GM11168 (cell line): ENCODE data around the gene RGS7.
"Not testable (repeated sequence)": the region's sequence is repeated elsewhere in the genome, so short reads cannot be mapped to it uniquely, and the experiment has no call there.

Experiments used
- in situ Hi-C: fragments of 300-500 bp; cut with MboI; formaldehyde crosslinking; loops from one replicate; pipeline ENCODE4 v1.12.0; 2022; ENCODE audit warnings: low sequenced_read_pairs; ENCODE audit not compliant: unreplicated experiment

Gene RGS7

DNA sequence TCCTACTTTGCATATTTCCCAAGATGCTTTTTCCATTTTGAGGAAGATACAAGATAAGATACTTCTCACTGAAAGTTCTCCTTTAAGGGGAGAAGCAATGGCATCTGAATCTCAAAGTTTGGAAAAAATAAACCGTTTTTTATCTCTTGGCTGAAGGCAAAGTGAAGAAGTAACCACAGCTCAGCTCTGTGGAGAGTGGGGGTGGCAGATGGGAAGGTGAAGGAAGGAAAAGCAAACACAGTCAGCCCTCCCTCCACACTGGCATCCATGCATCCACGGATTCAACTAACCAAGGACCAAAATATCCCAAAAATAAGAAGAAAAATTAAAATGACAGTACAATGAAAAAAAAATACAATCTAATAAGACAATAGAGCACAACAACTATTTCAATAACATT lies 211.1 kb downstream of the RGS7 start:
- in situ Hi-C loops: no loop called here

DNA sequence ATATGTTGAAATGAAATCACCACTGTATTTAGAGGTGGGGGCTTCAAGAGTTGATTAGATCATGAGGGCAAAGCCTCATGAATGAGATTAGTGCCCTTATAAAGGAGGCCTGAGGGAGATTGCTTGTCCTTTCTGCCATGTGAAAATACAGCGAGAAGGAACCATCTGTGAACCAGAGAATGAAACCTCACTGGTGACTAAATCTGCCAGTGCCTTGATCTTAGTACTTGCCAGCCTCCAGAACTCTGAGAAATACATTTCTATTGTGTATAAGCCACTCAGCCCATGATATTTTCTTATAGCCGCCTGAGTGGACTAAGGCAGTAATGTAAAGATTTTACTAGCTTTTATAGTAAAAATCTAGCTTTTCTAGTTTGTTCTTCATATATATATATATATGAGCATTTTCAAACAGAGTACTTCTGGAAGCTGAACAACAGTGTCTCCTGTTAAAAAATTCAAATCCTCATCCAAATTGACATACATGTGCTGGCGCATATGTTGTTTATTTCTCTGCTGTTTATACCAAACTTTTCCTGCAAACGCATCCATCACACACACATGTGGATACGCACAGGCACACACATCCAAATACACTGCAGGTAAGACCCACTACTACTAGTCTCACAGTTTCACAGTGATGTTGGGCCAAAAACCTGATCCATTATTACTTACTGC lies 213.1 kb downstream of the RGS7 start:
- in situ Hi-C loops: no loop called here

DNA sequence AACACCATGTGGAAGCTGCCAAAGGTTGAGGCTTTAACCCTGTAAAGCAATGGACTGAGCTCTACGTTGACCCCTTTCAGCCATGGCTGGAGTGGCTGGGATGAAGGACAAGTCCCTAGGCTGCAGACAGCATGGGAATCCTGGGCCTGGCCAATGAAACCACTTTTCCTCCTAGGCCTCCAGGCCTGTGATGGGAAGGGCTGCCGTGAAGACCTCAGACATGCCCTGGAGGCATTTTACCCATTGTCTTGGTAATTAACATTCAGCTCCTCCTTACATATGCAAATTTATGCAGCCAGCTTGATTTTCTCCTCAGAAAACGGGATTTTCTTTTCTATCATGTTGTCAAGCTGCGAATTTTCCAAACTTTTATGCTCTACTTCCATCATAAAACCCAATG lies 214.5 kb downstream of the RGS7 start:
- in situ Hi-C loops: no loop called here

DNA sequence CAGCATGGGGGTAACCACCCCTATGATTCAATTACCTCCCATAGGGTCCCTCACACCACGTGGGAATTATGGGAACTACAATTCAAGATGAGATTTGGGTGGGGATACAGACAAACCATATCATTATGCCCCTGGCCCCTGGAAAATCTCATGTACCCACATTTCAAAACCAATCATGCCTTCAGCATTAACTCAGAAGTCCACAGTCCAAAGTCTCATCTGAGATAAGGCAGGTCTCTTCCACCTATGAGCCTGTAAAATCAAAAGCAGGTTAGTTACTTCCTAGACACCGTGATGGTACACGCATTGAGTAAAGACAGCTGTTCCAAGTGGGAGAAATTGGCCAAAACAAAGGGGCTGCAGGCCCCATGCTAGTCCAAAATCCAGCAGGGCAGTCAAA lies 215.4 kb downstream of the RGS7 start:
- in situ Hi-C loops: not testable (repeated sequence)

DNA sequence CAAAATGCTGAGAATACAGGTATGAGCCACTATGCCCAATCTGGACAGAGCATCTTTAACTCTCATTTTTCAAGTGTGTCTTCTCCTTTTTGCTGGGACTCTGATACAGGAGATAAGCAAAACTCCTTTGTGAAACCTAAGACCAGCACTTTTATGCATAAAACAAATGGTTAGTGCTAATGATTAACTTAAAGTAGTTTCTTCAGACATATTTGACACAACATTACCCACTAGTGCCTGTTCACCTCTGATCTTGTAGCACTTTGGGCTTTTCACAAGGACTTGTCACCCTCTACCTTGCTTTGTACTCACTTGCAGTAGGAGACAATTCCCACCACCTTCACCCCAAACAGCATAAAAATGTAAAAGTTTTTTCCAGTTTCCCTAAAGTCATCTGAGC lies 216.3 kb downstream of the RGS7 start:
- in situ Hi-C loops: no loop called here

DNA sequence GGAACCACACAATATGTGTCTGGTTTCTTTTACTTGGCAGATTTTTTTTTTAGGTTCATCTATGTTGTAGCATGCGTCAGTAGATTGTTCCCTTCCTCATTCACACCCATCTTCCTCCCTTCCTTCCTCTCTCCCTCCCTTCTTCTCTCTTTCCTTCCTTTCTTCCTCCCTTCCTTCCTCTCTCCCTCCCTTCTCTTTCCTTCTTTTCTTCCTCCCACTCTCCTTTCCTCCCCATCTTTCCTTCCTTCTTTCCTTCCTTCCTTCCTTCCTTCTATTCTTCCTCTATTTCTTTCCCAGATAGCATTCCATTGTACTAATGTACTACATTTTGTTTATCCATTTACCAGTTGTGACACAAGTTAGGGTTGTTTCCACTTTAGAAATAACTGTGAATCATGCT lies 218.0 kb downstream of the RGS7 start:
- in situ Hi-C loops: no loop called here

DNA sequence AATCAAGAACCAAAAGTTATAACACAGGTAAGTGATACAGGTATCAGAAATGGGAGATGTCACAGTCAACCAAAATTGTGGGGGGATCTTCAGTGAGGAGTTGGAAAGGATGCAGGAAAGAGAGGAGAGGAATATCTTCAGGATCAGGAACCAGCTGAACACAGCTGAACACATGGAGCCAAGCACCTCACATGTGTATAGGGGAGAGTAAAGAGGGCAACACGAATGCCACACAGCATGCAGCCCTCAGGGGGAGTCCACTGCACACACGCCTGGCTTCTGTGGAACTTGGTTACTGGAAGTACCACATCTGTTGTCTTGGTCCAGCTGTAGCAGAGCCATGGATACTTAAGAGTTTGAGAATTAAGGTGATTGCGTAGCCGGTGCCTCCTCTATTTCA lies 218.8 kb downstream of the RGS7 start:
- in situ Hi-C loops: no loop called here

DNA sequence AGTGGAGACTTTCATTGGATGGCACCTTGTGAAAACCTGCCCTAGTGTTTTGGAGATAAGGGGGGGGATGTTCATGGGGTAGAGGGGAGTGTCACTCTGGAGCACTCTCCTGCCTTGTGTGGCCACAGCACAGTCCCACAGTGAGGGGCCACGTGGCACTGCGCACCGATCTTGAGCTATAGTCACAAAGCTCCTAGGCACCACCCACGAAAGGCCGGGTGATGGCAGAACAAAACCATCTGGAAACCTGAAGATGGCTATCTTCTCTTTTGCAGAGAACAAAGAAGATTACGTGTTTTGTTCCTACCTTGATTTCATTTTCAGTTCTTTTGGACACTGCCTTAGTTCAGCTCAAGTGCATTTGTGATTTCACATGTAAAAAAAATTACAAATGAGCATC lies 220.6 kb downstream of the RGS7 start:
- in situ Hi-C loops: no loop called here

DNA sequence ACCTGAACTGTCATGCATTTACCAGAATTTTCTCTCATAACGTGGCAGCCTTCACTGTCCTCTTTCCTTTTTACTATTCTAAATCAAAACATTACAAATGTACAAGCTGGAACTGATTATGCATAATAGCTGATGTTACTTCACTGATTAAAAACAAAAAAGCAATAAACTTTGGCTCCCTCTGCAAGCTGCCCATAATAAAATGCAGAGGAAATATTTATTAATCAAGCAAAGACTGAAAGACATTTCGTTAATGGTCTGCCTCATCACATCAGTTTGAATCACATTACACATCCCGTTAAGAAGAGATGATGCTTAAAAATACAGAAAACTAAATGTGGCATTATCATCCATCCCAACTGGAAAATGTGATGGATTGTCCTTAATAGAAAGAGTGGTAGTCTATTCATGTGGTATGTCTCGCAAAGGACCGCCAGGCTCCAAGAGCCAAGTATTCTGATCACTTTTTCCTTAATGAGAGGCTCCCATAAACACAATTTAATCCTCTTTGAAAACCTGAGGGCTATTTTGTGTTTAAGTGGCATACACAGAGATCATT lies 225.3 kb downstream of the RGS7 start:
- in situ Hi-C loops: no loop called here

DNA sequence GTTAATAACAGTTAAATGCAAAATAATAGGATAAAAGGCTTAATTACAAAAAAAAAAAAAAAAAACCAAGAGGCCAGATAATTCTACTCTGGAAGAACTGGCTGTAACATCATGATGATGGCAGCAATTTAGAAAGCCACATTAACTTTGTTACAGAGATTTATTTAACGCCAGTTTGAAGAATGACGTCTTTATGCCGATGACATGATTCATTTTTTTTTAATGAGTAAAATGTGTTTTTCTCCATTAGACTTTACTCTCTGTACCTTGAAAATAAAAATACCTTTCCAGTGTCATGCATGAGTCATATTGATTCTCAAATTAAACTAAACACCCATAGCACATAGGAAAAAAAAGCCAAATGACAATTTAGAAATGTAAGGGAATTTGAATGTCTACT lies 226.1 kb downstream of the RGS7 start:
- in situ Hi-C loops: no loop called here

DNA sequence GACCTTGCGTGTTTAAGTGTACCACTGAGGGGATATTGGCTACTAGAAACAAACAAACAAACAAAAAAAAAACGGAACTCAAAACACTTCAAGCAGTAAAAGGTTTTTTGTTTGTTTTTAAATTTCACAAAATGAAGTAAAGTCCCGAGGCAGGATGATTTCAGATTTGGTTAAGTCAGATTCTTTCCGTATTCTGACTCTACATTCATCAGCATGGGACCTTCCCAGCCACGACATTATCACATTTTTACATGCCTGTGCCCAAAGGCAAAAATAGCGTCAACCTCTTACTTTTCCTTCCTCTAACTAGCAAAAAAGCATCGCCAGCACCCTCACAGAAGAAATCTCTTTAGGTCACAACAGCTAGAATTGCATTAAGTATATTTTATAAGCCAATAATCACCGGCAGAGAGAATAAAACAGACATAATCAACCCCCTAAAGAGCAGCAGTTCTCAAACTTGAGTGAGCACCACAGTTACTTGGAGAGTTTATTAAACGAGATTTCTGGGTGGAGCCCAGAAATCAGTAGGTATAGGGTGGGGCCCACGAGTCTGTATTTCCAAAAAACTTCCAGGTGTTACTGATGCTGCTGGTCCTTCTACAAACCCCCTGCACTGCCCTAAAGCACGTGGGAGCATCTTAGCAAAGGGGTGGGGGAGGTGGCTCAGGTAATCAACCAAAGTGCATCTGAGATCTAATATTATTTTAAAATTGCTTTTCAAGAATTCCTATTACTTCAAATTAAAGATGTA lies 227.6 kb downstream of the RGS7 start:
- in situ Hi-C loops: no loop called here

DNA sequence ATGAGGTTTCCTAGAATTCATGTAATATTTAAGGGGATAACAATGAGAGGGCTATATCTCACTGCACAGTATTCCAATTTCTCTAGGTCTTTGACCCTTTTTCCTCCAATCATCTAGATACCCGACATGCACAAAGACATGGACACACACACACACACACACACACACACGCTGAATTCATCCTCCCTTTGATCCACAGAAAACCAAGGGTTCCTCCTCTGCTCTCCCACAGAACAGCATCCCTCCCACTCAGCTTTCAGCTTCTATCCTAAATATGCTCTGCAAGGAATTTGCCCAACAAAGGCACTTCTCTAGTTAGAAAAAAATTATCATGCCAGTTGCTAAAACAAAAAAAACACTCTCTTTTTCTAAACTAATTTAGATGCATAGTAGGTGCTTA lies 231.7 kb downstream of the RGS7 start:
- in situ Hi-C loops: no loop called here

DNA sequence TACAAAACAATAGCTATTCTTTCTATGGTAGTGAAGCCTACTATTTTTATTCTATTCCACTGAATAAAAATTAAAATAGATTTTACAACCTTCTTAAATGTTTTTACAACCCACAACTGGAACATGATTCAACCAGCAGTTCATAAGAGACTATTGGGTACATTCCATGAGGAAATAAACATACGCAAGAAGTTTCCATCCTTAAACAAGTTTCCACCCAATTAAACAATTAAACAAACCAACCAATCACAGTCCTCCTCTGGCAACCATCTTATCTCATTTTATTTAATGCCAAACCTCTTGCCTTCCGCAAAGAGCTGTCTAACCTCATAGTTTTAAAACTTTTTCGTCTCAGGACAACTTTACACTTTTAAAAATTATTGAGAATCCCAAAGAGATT lies 239.0 kb downstream of the RGS7 start:
- in situ Hi-C loops: no loop called here

DNA sequence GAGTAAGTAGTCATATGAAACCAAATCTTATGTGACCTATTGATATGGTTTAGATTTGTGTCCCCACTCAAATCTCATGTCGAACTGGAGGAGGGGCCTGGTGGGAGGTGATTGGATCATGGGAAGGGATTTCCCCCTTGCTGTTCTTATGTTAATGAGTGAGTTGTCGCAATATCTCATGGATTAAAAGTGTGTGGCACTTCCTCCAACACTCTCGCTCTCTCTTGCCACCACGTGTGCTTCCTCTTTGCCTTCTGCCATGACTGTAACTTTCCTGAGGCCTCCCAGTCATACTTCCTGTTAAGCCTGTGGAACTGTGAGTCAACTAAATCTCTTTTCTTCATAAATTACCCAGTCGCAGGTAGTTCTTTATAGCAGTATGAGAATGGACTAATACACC lies 241.2 kb downstream of the RGS7 start:
- in situ Hi-C loops: no loop called here

DNA sequence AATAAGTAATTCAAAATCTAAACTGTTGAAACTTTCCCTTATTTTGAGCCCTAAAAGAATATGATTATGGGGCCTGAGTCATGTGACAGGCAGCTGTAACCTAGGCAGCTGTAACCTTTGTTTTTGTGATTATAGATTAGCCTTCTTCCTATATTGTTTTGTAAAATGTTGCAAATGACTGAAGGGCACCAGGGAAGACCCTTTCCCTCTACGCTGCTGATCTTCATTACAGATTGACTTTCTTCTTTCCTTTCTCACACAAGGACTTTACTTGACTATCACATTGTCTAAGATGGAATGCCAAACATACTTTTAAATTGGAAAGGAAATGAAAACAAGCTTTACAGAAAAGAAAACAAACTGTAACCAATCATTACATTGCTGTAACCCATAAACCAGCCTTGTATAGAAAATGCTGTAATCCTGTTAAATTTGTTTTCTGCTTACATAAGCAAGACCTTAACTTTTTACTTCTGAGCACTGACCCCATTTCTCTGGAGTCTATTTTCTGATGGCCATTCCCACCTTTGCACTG lies 242.2 kb downstream of the RGS7 start:
- in situ Hi-C loops: no loop called here

DNA sequence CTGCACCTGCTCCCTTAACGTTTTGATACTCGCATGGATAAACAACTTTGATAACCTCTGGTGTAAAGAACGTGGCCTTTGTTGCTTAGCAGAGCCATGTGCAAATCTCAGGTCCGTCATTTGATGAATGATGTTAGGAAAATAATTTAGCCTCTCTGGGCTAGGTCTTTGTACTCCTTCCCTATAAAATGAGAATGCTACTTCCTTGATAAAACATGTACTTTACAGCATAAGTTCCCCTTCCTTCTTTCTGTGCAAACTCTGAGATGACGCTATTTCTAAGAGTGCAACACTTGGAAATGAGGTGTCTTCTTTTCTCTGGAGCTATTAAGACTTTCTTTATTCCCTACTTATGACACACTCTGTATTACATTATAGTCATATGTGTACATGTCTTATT lies 243.4 kb downstream of the RGS7 start:
- in situ Hi-C loops: no loop called here

DNA sequence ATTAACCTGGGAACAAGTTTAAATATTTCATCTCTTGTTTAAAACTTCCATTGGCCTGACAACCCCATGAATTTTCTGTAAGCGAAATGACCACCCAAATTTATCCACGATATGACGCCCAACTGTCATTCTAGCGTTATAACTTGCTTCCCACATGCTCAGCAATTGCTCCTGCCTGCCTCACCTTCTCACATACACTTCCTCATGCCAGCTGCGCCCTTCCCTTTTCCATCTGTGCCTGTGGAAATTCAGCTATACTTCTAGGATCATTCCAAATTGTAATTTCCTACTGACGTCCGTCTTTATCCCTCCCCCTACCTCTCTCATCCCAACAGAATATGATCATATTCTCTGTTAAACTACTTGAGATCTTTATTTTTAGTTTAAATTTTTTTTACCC lies 248.0 kb downstream of the RGS7 start:
- in situ Hi-C loops: no loop called here

DNA sequence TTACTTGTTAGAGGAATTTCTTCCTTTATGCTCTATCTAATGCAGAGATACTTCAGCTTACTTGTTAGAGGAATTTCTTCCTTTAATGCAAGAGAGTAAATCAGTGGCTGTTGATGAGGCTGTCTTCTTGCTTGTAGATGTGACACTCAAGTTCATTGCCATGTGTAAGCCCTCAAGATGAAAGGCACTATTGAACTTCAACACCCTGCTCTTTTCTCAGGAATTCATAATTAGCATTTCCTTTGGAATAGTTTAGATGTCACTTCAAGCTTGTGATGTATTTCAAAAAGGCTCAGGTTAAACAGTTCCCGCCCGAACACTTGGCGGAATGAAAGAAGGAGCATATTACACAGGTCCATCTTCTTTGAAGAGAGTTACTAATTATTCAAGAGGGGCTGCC lies 251.9 kb downstream of the RGS7 start:
- in situ Hi-C loops: no loop called here

DNA sequence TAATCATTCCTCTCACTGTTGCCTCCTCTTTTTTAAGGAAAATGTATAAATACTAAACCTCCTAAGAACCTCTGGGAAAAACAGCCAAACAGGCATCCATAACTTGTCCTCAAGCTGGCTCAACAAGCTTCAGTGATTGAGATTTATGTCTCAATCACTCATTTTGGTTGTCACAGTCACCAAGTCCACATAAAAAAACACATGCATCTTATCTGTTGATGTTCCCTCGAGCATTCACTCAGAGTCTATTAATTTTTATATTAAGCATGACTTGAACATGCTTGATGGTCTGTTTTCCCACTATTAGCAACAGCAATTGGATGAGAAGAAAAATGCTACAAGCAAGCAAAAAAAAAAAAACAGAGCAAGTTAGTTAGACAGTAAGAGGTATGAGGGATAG lies 254.3 kb downstream of the RGS7 start:
- in situ Hi-C loops: no loop called here

DNA sequence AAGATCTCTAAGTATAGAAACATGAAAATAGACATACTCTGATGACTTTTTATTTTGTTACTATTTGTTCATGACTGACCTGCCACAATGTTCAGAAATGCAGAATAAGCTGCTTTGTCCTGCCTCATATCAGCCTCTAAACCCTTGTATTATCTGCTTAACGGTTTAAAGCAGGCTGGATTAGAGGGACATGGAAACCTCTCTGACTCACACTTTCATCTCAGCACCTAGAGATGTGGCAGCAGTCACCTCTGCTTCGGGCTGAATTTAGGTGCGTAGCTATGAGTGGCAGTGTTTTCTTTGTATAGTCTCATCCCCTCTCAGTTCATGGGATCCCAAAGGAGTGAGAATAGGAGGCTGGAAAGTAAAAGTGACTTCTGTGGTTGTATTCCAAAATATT lies 255.4 kb downstream of the RGS7 start:
- in situ Hi-C loops: no loop called here

DNA sequence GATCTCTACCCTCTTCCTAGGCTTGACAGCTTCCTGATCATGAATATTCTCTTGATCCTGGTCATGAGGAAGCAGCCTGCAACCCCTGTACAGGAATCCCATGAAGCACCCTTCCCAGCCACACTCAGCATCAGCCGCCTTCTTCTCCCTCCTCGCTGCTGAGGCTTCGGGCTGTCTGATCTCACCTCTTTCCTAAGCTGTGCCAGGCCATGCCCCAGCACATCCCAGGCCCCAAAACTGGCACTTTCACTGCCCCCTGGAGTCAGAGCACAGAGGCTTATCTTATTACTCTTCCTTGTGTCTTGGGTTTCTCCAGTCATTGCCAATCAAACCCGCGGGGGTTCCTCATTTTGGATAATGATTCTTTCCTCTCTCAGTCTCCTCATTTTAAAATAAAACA lies 259.5 kb downstream of the RGS7 start:
- in situ Hi-C loops: no loop called here

DNA sequence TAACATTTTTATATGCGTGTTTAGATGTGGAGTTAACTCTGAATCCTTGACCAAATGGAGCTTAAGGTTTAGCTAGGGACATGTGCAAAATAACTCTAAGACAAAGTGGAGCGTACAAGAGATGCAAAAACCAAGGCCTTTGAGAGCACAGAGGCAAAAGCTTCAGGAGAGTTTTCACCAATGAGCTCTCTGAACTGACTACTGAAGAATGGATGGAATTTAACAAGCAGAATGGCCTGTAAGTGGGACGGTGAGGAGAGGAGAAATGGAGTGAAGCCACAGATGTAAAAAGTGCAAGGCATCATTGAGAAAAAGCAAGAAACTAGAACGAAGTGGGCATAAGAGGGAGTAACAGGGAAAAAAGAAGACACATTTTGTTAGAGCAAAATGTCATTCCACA lies 260.0 kb downstream of the RGS7 start:
- in situ Hi-C loops: no loop called here
